Coronary artery (tissue), 2 donors: ENCODE data around the gene KRT72.
A peak's percentile ranks its signal among the peaks of the same experiment; 100 is the strongest.

ENCODE experiments used
- DNase-seq: peaks from one replicate; pipeline ENCODE4 v3.0.0-alpha.2; 2017; ENCODE audit warnings: low spot score
- H3K27ac ChIP-seq, 2 donors: fragments of 200-600 bp; sonication (generic); one replicate each; pipeline ENCODE4 v1.5.1; 2016 to 2019
- H3K4me3 ChIP-seq: fragments of 200-600 bp; sonication (generic); 2 replicates; pipeline ENCODE4 v1.5.1; 2016; ENCODE audit warnings: mild to moderate bottlenecking, moderate library complexity
- TF ChIP-seq, protein P1 (sequence below): fragments of 200-600 bp; sonication (generic); IDR thresholded peaks from one replicate; pipeline ENCODE4 v1.5.1; 2019; ENCODE audit warnings: antibody characterized with exemption

The KRT72 gene

DNA sequence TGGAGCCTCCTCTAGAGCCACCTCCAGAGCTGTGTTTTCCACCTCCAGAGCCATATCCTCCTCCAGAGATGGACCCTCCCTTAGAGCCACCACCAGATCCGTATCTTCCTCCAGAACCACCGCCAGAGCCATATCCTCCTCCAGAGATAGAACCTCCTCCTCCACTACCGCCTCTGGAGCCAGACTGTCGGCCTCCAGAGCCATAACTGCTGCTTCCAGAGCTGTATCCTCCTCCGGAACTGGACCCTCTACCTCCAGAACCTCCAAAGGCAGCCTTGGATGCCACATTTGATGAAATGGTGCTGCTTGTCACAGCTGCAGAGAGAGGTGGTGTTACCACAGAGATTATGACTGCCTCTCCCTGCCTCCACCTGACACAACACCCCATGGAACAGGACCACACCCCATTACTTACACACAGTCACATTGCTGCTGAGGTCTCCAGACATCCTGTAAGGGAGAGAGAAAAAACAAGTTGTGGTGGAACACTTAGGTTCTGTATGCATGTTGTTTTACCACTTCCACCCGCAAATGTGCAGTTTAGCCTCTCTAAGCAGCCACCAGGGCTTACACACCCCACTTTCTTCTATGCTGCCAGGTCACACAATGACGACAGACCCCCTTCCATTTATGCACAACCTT lies 44.0 kb upstream of the KRT72 start:
- DNase-seq = peak; percentile 46
- TF ChIP-seq, protein P1, sequence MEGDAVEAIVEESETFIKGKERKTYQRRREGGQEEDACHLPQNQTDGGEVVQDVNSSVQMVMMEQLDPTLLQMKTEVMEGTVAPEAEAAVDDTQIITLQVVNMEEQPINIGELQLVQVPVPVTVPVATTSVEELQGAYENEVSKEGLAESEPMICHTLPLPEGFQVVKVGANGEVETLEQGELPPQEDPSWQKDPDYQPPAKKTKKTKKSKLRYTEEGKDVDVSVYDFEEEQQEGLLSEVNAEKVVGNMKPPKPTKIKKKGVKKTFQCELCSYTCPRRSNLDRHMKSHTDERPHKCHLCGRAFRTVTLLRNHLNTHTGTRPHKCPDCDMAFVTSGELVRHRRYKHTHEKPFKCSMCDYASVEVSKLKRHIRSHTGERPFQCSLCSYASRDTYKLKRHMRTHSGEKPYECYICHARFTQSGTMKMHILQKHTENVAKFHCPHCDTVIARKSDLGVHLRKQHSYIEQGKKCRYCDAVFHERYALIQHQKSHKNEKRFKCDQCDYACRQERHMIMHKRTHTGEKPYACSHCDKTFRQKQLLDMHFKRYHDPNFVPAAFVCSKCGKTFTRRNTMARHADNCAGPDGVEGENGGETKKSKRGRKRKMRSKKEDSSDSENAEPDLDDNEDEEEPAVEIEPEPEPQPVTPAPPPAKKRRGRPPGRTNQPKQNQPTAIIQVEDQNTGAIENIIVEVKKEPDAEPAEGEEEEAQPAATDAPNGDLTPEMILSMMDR = no peak
- Histone ChIP-seq H3K27ac (no peak overlapping the region), H3K4me3 (no peak overlapping the region)

DNA sequence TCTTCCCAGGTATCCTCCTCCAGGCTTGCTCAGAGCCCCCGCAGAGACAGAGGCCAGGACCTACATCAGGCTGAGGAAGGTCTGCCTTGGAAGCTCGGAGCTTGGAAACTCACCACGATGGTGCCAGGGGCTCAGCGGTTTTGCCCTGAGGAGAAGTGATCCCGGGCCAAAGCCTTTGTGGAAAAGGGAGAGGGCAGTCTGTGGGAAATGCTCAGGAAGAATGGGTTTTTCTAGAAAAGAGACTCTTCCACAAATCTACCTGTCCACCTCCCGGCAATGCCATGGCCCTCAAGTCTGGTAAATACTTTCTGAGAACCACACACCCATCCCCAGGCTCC lies 42.8 kb upstream of the KRT72 start:
- peak; percentile 57 for DNase-seq
- TF ChIP-seq, protein P1 = no peak

DNA sequence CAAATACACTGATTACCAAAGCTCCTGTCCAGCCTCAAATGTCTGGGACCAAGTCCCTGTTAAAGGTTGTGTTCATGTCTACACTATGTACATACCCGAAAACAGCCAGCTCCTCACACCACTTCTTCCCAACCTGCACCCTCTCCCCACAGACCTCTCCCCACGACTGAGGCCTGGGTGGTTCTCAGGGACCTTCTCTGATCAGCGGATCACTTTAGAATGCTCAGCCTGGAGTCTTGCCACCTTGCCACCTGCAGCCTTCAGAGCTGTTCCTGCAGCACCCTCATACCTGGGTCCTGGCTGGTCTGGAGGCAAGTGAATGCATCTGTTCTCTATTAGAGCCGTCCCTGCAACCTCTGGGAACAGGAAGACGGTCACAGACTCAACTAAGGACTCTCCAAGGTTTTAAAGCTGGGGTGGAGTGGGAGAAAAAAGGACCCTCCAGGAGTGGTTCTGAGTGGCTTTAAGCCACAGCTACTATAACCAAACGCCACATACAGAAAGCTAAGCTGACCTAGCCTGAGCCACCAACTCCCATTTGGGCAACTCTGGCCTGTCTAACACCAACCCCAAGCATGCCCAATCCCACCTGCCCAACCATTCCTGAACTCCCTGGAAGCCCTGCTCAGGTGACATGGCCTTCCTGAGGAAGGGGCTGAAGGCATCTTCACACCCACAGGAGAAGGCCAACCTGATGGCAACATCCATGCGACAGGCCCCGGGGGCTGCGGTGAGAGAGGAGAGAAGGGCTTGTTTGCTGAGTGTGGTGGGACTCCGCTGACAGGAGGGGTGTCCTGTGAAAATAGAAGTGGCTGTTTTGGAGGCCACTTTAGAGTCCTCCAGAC lies 42.2 kb upstream of the KRT72 start:
- Histone ChIP-seq H3K27ac (no peak overlapping the region), H3K4me3 (no peak overlapping the region)
- TF ChIP-seq, protein P1 = no peak
- peak; percentile 60 for DNase-seq

More for the DNA sequence above, 42.8 kb upstream of the KRT72 start:
- Histone ChIP-seq H3K27ac (no peak overlapping the region), H3K4me3 (no peak overlapping the region)

DNA sequence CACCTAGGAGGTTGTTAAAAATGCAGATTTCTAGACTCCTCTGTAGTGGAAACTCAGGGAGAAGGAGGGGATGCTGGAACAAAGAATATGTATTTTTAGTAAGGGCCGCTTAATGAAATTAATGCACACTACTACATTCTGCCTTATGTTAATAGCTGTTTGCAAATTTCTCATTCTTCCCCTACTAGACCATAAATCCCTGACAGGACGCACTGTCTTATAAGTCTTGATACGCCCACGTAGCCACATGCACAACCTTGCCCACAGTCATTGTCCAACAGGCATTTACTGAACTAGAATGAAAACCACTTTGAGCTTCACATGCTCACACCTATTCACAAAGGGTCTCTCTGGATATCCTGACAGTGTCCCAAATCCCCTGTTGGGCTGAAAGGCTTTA lies 40.2 kb upstream of the KRT72 start:
- no peak overlapping the region for H3K27ac ChIP-seq
- DNase-seq = no peak
- TF ChIP-seq, protein P1 = no peak

DNA sequence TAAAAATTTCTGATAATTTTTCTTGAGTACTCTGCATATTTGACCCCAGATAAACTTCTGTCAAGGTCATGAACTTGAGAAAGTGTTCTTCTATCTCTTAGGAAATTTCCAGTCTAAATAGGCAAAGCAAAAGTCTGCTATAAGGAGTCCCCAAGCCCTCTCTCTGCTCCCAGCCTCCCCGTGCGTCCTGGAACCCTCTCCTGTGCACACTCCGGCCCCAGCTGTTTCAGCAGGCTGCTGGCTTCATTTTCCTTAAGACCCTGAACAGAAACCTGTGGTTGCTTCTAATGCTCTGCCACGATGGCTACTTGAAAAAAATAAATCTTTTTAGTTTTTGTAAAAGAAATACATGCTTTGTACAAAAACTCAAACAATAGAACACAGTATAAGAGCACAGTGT lies 36.0 kb upstream of the KRT72 start:
- Histone ChIP-seq H3K27ac (no peak overlapping the region), H3K4me3 (no peak overlapping the region)
- DNase-seq = no peak
- TF ChIP-seq, protein P1 = no peak

More for the DNA sequence above, 40.2 kb upstream of the KRT72 start:
- H3K4me3 ChIP-seq = no peak overlapping the region

DNA sequence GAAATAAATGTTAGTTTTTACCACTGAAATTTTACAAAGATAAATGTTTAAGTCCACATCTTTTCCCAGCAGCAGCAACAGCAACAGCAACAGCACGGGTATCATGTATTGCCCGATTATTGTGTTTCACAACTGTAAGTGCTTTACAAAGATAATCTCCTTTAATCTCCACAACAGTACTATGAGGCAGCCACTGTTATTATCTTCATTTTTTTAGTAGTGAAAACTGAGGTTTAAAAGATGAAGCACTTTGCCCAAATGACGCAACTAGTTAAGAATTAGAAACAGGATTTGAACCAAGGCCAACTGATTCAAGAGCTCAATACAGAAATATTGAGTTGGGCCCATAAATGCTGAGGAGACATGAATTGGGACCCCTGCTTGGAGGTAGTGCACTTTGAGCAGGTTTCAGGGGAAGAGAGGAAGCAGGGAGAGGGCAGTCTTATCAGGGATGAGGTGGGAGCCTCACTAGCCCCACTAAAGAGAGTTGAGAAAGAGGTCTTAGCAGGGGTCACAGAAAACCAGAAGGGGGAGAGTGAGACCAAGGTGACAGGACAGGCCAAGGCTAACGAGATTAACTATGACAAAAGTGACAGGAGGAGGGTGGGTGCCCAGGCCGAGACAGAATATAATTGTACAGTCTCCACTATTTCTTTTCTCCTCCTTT lies 35.5 kb upstream of the KRT72 start:
- no peak overlapping the region for H3K4me3 ChIP-seq
- DNase-seq = no peak
- H3K27ac ChIP-seq = no peak overlapping the region
- TF ChIP-seq, protein P1 = no peak
